GM13976 (cell line): ENCODE measurements around the gene GPN3.
A peak's percentile ranks its signal among the peaks of the same experiment; 100 is the strongest.
"Not testable (repeated sequence)": the region's sequence is repeated elsewhere in the genome, so short reads cannot be mapped to it uniquely, and the experiment has no call there.

Experiments used
- DNase-seq: peaks from one replicate; pipeline ENCODE4 v3.0.0; 2012; ENCODE audit warnings: low spot score
- in situ Hi-C: fragments of 300-500 bp; cut with MboI; formaldehyde crosslinking; loops from one replicate; pipeline ENCODE4 v1.12.0; 2022; ENCODE audit warnings: low sequenced_read_pairs, mixed read lengths, inconsistent platforms; ENCODE audit not compliant: unreplicated experiment
- TF ChIP-seq, protein P1 (sequence below): IDR thresholded peaks from 2 replicates; pipeline ENCODE4 v1.5.1; 2012; ENCODE audit warnings: borderline replicate concordance, mild to moderate bottlenecking; ENCODE audit not compliant: insufficient read depth; ENCODE audit errors: extremely low read depth, missing control alignments, control extremely low read depth

The GPN3 gene

DNA sequence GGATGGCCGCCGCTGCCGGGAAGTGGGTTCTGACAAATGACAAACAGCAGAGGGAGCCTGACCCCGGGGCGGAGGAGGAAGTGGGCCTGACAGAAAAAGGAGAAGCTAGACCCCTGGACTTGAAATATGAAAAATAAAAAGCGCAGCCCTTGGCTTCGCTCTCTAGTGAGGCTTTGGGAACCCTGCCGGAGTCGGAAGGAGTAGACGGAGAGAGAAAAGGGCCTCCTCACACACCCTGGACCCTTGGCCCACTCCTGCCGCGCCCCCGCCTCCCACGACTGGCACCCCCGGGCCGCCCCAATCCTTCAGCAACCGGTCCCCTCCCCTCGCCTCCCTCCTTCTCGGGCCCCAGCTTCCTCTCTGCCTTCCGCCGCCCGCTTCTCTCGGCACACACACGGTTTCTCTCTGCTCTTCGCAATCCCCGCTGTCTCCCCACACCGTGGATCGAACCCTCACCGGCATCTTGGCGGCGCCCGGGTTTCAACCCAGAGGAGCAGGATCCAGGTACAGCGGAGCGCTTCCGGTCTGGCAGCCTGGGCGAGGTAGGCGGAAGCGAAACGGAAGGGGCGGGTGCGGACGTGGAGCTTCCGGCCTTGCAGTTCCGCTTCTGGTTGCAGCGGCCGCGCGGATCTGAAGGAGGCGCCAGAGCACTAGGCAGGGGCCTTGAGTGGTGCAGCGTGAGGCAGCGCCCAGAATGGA, 18.1 kb downstream of the GPN3 start, which contains the start of gene ARPC3:
ARPC3 (minus strand) TSS at position 539 of the 699 bp plus-strand sequence; CDS start at position 462, 77 bp downstream.
- DNase-seq = peak; percentile 94
- in situ Hi-C loops = loop anchor here (5.0 kb wide), 1 partner anchor 152 kb away; no protein-coding TSS in a partner anchor
- TF ChIP-seq, protein P1, sequence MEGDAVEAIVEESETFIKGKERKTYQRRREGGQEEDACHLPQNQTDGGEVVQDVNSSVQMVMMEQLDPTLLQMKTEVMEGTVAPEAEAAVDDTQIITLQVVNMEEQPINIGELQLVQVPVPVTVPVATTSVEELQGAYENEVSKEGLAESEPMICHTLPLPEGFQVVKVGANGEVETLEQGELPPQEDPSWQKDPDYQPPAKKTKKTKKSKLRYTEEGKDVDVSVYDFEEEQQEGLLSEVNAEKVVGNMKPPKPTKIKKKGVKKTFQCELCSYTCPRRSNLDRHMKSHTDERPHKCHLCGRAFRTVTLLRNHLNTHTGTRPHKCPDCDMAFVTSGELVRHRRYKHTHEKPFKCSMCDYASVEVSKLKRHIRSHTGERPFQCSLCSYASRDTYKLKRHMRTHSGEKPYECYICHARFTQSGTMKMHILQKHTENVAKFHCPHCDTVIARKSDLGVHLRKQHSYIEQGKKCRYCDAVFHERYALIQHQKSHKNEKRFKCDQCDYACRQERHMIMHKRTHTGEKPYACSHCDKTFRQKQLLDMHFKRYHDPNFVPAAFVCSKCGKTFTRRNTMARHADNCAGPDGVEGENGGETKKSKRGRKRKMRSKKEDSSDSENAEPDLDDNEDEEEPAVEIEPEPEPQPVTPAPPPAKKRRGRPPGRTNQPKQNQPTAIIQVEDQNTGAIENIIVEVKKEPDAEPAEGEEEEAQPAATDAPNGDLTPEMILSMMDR = peak; percentile 95

DNA sequence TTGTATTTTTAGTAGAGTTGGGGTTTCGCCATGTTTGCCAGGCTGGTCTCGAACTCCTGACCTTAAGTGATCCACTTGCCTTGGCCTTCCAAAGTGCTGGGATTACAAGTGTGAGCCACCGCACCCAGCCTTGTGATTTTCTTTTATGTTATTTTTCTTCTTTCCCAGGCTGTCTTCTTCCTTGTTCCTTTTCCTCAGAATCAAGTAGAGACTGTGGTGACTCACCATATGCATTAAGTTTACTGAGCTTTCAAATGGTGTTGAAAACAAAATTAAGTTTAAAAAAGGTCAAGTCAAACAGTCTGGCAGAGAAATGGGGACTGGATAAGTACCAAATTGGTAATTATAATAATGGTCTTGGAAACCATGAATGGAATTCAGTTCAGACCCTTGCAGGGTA, 23.6 kb downstream of the GPN3 start:
- TF ChIP-seq, protein P1 = no peak
- in situ Hi-C loops = no loop called here
- DNase-seq = no peak

DNA sequence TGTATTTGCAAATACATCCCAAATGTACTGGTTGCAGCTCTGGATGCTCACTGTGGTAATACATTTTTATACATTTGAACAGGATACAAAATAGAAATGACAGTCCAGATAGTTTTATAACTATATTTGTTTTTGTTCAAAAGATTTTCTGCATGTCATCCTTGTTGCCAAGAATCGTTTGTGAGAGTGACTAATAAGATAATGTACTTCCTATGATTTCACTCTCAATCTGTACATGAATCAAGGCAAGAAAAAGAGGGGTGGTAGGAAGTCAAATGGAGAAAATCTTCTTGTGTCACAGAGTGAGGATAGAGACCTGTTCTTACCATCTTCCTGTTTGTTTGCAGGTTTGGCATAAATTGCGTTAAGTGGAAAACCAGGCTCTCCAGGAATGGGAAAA, 31.8 kb downstream of the GPN3 start:
- no peak for DNase-seq
- TF ChIP-seq, protein P1 = no peak
- in situ Hi-C loops = no loop called here

DNA sequence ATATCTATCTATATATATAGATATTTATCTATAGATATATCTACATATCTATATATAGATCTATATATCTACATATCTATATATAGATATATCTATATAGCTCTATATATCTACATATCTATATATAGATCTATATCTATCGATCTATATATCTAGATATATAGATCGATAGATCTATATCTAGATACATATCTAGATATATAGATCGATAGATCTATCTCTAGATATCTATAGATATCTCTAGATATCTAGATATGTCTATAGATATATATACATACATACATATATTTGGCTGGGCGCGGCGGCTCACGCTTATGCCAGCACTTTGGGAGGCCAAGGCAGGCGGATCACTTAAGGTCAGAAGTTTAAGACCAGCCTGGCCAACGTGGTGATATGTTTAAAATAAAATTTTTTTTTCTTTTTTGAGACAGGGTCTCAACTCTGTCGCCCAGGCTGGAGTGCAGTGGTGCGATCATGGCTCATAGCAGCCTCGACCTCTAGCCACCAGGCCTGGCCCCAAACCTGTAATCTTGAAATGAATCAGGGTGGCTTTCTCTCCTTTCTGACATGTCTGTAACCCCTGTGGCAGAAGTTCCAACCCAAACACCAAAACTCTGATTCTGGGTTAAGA, 36.0 kb downstream of the GPN3 start:
- in situ Hi-C loops = no loop called here
- TF ChIP-seq, protein P1 = no peak
- peak; percentile 30 for DNase-seq

DNA sequence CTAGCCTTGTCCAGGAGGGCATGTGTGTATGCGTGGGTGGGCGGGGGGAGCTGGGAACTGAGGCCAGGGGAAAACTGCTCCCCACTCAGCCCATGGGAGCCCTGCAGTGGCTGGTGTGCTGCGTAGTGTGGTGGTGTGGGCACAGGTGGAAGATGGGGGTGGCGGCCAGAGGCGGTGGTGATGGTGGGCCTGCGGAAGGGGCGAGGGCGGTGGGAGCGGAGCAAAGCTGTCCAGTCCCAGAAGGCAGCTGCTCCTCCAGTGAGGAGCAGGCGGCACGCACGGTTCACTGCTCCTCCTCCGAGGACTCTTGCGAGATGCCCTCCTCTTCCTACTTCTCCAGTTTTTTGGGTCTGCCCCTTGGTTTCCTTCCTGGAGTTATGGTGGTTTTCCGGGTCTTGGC, 38.4 kb downstream of the GPN3 start:
- not testable (repeated sequence) for DNase-seq
- in situ Hi-C loops = loop anchor here (10.0 kb wide), 1 partner anchor 325 kb away; no protein-coding TSS in a partner anchor

DNA sequence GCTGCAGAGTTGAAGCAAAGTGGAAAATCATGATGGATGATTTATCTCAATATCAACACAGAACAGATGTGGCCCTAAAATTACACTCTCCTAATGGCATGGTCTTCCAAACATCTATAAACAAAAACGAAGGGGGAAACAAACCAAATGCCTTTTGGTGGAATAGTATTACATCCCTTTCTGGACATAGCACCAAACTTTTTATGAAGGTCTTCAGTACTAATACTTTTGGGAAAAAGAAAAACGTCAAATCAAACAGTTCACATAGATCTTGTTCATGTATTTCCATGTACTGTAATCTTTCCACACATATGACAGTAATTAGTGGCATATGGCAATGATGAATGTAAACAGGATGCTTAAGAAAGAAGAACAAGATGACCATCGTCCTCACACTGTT, 41.7 kb downstream of the GPN3 start:
- in situ Hi-C loops = loop anchor here (10.0 kb wide), 1 partner anchor 322 kb away; no protein-coding TSS in a partner anchor
- TF ChIP-seq, protein P1 = no peak
- no peak for DNase-seq

DNA sequence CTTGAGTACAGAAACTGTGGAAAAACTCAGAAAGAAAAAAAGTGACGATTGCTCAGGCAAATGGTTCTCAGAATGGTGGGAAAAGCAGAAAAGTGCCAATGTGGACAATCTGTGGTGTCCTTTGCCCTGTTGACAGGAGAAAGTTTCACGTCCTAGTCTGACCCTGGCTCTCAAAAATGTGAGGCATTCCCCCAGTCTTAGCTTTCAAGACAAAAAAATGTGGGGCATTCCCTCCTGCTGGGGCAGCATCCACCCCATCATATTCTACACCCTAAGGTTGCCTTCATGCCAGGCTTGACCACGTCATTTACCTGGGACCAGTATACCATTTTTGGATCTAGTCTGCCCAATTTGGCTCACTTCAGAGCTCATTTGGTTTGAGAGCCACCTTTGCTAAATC, 43.8 kb downstream of the GPN3 start:
- TF ChIP-seq, protein P1 = no peak
- DNase-seq = no peak
- in situ Hi-C loops = loop anchor here (10.0 kb wide), 1 partner anchor 319 kb away; no protein-coding TSS in a partner anchor
